Small intestine (tissue), 7 donors: ENCODE measurements around the gene ROMO1. TPM values are rescaled to one million over a fixed set of nuclear protein-coding genes. Genes with fewer than 3 reads are reported as not detected.
"Not testable (repeated sequence)": the region's sequence is repeated elsewhere in the genome, so short reads cannot be mapped to it uniquely, and the experiment has no call there.

Experiments
- DNase-seq, 2 donors: peaks; one replicate each; pipeline versions ENCODE4 v3.0.0 to v3.0.0-alpha.2; 2013
- FAIRE-seq: peaks from 2 replicates; lab custom pipeline; 2012; peaks lifted over from hg19 to GRCh38; lab: Jason Lieb, UNC
- H3K27ac ChIP-seq, 3 donors: one replicate each; pipeline ENCODE4 v1.5.1; 2013; ENCODE audit warnings: low read length in 2 of 3, mild to moderate bottlenecking in 2 of 3, control low read depth in 1 of 3, inconsistent platforms in 1 of 3, low read depth in 1 of 3, moderate library complexity in 1 of 3
- H3K27me3 ChIP-seq, 3 donors: one replicate each; pipeline ENCODE4 v1.6.1; 2013; ENCODE audit warnings: low read length in 3 of 3, inconsistent platforms in 1 of 3; ENCODE audit not compliant: control insufficient read depth in 3 of 3, insufficient read depth in 3 of 3
- H3K36me3 ChIP-seq, 3 donors: one replicate each; pipeline ENCODE4 v1.6.1; 2013; ENCODE audit warnings: low read length in 3 of 3, inconsistent platforms in 1 of 3, low read depth in 1 of 3, mild to moderate bottlenecking in 1 of 3, moderate library complexity in 1 of 3; ENCODE audit not compliant: control insufficient read depth in 3 of 3, insufficient read depth in 2 of 3
- H3K4me1 ChIP-seq, 3 donors: one replicate each; pipeline ENCODE4 v1.6.1; 2013; ENCODE audit warnings: low read length in 2 of 3, inconsistent platforms in 1 of 3, low read depth in 1 of 3, mild to moderate bottlenecking in 1 of 3, moderate library complexity in 1 of 3; ENCODE audit not compliant: control insufficient read depth in 3 of 3, insufficient read depth in 2 of 3
- H3K4me3 ChIP-seq, 3 donors: one replicate each; pipeline ENCODE4 v1.5.1; 2013; ENCODE audit warnings: low read length in 3 of 3, control low read depth in 1 of 3, inconsistent platforms in 1 of 3, low read depth in 1 of 3, mild to moderate bottlenecking in 1 of 3, moderate library complexity in 1 of 3
- H3K9me3 ChIP-seq, 2 donors: one replicate each; pipeline ENCODE4 v1.6.1; 2013; ENCODE audit warnings: low read depth in 1 of 2, low read length in 1 of 2; ENCODE audit not compliant: control insufficient read depth in 2 of 2, insufficient read depth in 1 of 2
- WGBS, 3 donors: extraction: QIAGEN DNeasy Blood & Tissue Kit; methylation state at CpG; one replicate each; pipeline ENCODE4 v1.1.7; 2013; 5-methylcytosine and 5-hydroxymethylcytosine counted together
- polyA plus RNA-seq, 4 donors: library from polyadenylated mRNA; stranded (reverse) in 3 of 4; unstranded in 1 of 4; fragments of 200-250 nt in 3 of 4; fragments of 120-200 nt in 1 of 4; gene quantifications; one replicate each; pipeline versions ENCODE4 v1.2.1 to v1.2.3, GENCODE V29; 2013
- donor health status: healthy with polysubstance abuse.
- donor health status: control.
- donor health status: control.
- donor health status: Bipolar disorder and iron deficiency.
- donor health status: healthy.

Gene ROMO1
- polyA plus RNA-seq, 4 donors, result 139 to 755 (median 502) TPM

DNA sequence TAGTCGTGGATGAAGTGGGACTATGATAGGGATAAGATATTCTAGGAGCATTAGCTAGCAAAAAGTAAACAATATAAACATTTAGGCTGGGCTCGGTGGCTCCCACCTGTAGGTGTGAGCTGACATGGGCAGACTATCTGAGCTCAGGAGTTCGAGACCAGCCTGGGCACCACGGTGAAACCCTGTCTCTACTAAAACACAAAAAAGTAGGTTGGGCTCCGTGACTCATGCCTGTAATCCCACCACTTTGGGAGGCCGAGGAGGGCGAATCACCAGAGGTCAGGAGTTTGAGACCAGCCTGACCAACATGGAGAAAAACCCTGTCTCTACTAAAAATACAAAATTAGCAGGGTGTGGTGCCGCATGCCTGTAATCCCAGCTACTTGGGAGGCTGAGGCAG lies 19.1 kb downstream of the ROMO1 start:
- H3K27me3 ChIP-seq, FAIRE-seq, DNase-seq, H3K27ac ChIP-seq, H3K9me3 ChIP-seq, H3K4me1 ChIP-seq, H3K4me3 ChIP-seq: not testable (repeated sequence)
- H3K36me3 ChIP-seq, result peaks cover 44 to 77% (median 57%) of the 10 kb centered on the region in 3 donors
- 86 to 87% (median 87%) methylated on average over 8 of the region's 8 CpGs for WGBS, 3 donors

DNA sequence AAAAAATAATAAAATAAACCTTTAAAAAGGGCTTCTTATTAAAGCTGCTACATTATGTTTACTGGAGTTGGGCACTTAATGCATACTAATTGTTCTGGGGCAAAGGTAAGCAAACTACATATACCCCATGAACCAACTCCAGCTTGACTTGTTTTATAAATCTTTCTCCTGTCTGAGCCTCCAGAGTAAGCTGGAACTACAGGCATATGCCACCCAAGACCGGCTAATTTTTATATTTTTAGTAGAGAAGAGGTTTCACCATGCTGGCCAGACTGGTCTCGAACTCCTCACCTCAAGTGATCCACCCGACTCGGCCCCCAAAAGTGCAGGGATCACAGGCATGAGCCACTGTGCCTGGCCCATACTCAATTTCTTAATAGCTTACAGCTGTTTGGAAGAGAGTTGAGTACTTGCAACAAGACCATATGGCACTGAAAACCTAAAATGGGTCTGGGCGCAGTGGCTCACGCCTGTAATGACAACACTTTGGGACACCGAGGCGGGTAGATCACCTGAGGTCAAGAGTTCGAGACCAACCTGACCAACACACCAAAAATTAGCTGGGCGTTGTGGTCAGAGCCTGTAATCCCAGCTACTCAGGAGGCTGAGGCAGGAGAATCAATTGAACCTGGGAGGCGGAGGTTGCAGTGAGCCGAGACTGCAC lies 19.9 kb downstream of the ROMO1 start:
- Histone ChIP-seq H3K36me3 (peaks cover 45 to 80% (median 57%) of the 10 kb centered on the region in 3 donors), H3K27me3 (no peaks in the 10 kb centered on the region), H3K4me3 (no peak overlapping the region), H3K9me3 (no peaks in the 10 kb centered on the region), H3K4me1 (no peaks in the 10 kb centered on the region), H3K27ac (no peak overlapping the region)
- no peak for DNase-seq
- no peak for FAIRE-seq
- WGBS, 3 donors, result 87 to 92% (median 90%) methylated on average over 12 of the region's 12 CpGs

DNA sequence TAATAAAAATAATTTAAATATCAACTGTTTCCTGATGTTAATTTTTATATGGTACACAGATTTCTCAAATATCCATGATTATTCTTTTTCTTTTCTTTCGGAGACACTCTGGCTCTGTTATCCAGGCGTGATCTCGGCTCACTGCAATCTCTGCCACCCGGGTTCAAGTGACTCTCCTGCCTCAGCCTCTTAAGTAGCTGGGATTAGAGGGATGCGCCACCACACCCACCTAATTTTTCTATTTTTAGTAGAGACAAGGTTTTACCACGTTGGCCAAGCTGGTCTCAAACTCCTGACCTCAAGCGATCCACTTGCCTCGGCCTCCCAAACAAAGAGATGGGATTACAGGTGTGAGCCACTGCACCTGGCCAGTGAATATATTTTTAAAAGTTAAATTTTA lies 20.5 kb downstream of the ROMO1 start:
- FAIRE-seq, result no peak
- H3K4me3 ChIP-seq, result no peak overlapping the region
- DNase-seq, result no peak
- no peaks in the 10 kb centered on the region for H3K9me3 ChIP-seq
- 69 to 71% (median 70%) methylated on average over 8 of the region's 8 CpGs for WGBS, 3 donors
- no peaks in the 10 kb centered on the region for H3K4me1 ChIP-seq
- H3K36me3 ChIP-seq, result peaks cover 45 to 82% (median 56%) of the 10 kb centered on the region in 3 donors
- no peak overlapping the region for H3K27ac ChIP-seq
- H3K27me3 ChIP-seq, result no peaks in the 10 kb centered on the region

GRCh38 chr20:35720165-35721123 lies 21.2 kb downstream of the ROMO1 start:
- FAIRE-seq, result no peak
- WGBS, 3 donors, result 91 to 94% (median 91%) methylated on average over 13 of the region's 13 CpGs
- no peaks in the 10 kb centered on the region for H3K4me1 ChIP-seq
- H3K4me3 ChIP-seq, result no peak overlapping the region
- no peaks in the 10 kb centered on the region for H3K9me3 ChIP-seq
- no peaks in the 10 kb centered on the region for H3K27me3 ChIP-seq
- peaks cover 48 to 81% (median 57%) of the 10 kb centered on the region in 3 donors for H3K36me3 ChIP-seq
- DNase-seq, result no peak
- no peak overlapping the region for H3K27ac ChIP-seq

DNA sequence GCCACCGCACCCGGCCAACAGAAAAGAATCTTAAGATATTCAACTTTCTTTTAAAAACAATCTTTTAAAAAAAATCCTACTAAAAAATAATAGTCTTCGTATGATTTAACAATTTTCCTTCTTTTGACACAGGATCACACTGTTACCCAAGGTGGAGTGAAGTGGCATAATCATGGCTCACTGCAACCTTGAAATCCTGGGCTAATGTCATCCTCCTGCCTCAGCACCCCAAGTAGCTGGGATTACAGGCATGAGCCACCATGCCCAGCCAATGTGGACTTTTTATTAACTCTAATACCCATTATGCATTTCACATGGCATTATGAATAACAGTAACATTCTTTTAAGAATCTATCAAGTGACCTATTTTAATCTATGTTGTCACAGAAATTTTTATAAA lies 22.0 kb downstream of the ROMO1 start:
- FAIRE-seq, result no peak
- H3K4me1 ChIP-seq, result no peaks in the 10 kb centered on the region

GRCh38 chr20:35721621-35722020 lies 22.4 kb downstream of the ROMO1 start:
- Histone ChIP-seq H3K27ac (no peak overlapping the region), H3K9me3 (no peaks in the 10 kb centered on the region), H3K4me3 (no peak overlapping the region), H3K36me3 (peaks cover 50 to 83% (median 52%) of the 10 kb centered on the region in 3 donors), H3K4me1 (no peaks in the 10 kb centered on the region), H3K27me3 (no peaks in the 10 kb centered on the region)
- no peak for DNase-seq
- 74 to 80% (median 80%) methylated on average over 3 of the region's 3 CpGs for WGBS, 3 donors
- no peak for FAIRE-seq

More for the DNA sequence above, 22.0 kb downstream of the ROMO1 start:
- H3K4me3 ChIP-seq, result no peak overlapping the region
- DNase-seq, result no peak
- WGBS, 3 donors, result 93 to 99% (median 94%) methylated on average over 3 of the region's 3 CpGs
- no peaks in the 10 kb centered on the region for H3K9me3 ChIP-seq
- no peak overlapping the region for H3K27ac ChIP-seq
- H3K27me3 ChIP-seq, result no peaks in the 10 kb centered on the region
- H3K36me3 ChIP-seq, result peaks cover 49 to 81% (median 53%) of the 10 kb centered on the region in 3 donors

DNA sequence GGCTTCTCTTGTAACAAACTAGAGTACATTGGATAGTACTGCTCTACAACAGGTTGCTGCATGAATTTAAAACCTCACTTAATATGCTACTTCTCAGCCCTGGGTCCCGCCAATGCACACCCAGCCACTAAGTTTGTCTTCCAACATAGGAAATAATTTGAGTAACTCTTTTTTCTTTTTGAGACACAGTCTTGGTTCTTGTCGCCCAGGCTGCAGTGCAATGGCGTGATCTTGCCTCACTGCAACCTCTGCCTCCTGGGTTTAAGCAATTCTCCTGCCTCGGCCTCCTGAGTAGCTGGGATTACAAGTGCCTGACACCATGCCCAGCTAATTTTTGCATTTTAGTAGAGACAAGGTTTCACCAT lies 24.1 kb downstream of the ROMO1 start:
- not testable (repeated sequence) for DNase-seq, H3K4me1 ChIP-seq, H3K27ac ChIP-seq, H3K4me3 ChIP-seq, FAIRE-seq, H3K27me3 ChIP-seq, H3K9me3 ChIP-seq
- peaks cover 47 to 84% (median 51%) of the 10 kb centered on the region in 3 donors for H3K36me3 ChIP-seq
- WGBS, 3 donors, result 86 to 90% (median 88%) methylated on average over 4 of the region's 4 CpGs

- H3K4me1 ChIP-seq, H3K27me3 ChIP-seq, FAIRE-seq, DNase-seq, H3K4me3 ChIP-seq, H3K9me3 ChIP-seq, H3K27ac ChIP-seq: not testable (repeated sequence)
- H3K36me3 ChIP-seq, result peaks cover 46 to 84% (median 54%) of the 10 kb centered on the region in 3 donors
- 95 to 96% (median 95%) methylated on average over 12 of the region's 12 CpGs for WGBS, 3 donors
These were observed 24.6 kb downstream of the ROMO1 start for GRCh38 chr20:35723652-35724320.
